GM19193 (cell line): ENCODE measurements around the gene FDPS.
A peak's percentile ranks its signal among the peaks of the same experiment; 100 is the strongest.

Experiments
- POLR2A ChIP-seq: IDR thresholded peaks from 4 replicates; pipeline ENCODE4 v1.6.1; 2011; ENCODE audit not compliant: insufficient read depth, insufficient read length; ENCODE audit errors: extremely low read depth

FDPS gene

GRCh38 chr1:155300553-155301329 is 7.9 kb upstream of the FDPS start:
- TF ChIP-seq POLR2A: no peak

GRCh38 chr1:155301342-155301841 is 7.3 kb upstream of the FDPS start, which contains the start of gene PKLR:
Gene PKLR (minus strand): TSS chr1:155301438. CDS start chr1:155301395, 43 bp downstream.
- no peak for TF ChIP-seq POLR2A

GRCh38 chr1:155304558-155305063 is 4.1 kb upstream of the FDPS start:
- peak; percentile 52 for TF ChIP-seq POLR2A

- no peak for TF ChIP-seq POLR2A
These were observed 2.7 kb upstream of the FDPS start for GRCh38 chr1:155305881-155306391.

- TF ChIP-seq POLR2A: no peak
These were observed 1.4 kb upstream of the FDPS start for GRCh38 chr1:155307247-155307740.

GRCh38 chr1:155309423-155310021 is 856 bp downstream of the FDPS start:
- TF ChIP-seq POLR2A: peak; percentile 29

GRCh38 chr1:155313261-155313660 is 4.6 kb downstream of the FDPS start:
- TF ChIP-seq POLR2A: no peak

GRCh38 chr1:155316922-155317321 is 8.3 kb downstream of the FDPS start:
- TF ChIP-seq POLR2A: no peak

- TF ChIP-seq POLR2A: peak; percentile 8
These were observed 9.4 kb downstream of the FDPS start for GRCh38 chr1:155318082-155318481.

- peak; percentile 35 for TF ChIP-seq POLR2A
These were observed 10.9 kb downstream of the FDPS start for GRCh38 chr1:155319536-155319935.

- TF ChIP-seq POLR2A: no peak
These were observed 11.6 kb downstream of the FDPS start for GRCh38 chr1:155320252-155320651.

GRCh38 chr1:155320661-155321617 is 12.3 kb downstream of the FDPS start, which contains the start of gene RUSC1:
Gene RUSC1 (plus strand): TSS chr1:155320894. CDS start chr1:155321774, 880 bp downstream.
- peak; percentile 51 for TF ChIP-seq POLR2A

GRCh38 chr1:155321639-155322503 is 13.2 kb downstream of the FDPS start:
- TF ChIP-seq POLR2A: no peak
